ENCODE measurements around the gene TMEM132E.

DNA sequence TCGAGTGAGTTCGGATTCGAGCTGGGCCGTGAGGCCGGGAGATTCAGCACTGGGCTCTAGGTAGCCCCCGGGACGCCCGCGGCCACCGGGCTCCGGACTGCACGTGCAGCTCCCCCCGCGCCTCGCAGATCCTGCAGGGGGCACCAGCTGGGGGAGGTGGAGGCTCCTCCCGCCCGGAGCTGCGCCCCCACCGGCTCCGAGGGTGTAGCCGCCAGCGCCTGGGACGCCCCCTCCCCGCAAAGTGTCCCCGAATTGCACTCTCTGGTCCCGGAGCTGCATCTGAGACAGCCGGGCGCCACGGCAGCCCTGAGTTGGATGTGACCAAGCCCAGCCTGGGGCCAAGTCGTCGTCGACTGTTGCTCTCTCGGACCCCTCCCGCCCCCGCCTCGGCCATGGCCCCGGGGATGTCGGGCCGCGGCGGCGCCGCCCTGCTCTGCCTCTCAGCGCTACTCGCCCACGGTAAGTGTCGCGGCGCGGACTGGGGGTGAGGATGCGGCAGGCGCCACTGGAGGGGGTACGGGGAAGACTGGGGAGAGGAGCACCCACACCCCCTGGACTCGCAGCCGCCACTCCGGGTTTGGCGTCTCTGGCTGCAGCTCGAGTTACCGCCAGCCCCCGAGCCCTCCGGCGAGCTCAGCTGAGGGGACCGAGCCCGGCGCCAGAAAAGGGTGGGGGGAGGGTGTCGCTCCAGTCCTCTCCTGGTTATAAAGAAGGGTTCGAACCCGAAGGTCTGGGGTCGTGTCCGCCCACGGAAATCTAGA lies 1.5 kb downstream of the TMEM132E start:
- TF ChIP-seq POLR2A (IDR thresholded peaks at IDR 0.05) (no peak), CTCF (IDR thresholded peaks at IDR 0.05) (no peak)

Measured in right lobe of liver (tissue), 4 donors.